IPS-NIHi7 (cell line): Measurements from ENCODE around the gene HS3ST4.
"Not testable (repeated sequence)": the region's sequence is repeated elsewhere in the genome, so short reads cannot be mapped to it uniquely, and the experiment has no call there.

ENCODE experiments used
- DNase-seq: peaks from one replicate; pipeline ENCODE4 v3.0.0; 2012; ENCODE audit warnings: mixed read lengths; ENCODE audit errors: extremely low spot score

The HS3ST4 gene

DNA sequence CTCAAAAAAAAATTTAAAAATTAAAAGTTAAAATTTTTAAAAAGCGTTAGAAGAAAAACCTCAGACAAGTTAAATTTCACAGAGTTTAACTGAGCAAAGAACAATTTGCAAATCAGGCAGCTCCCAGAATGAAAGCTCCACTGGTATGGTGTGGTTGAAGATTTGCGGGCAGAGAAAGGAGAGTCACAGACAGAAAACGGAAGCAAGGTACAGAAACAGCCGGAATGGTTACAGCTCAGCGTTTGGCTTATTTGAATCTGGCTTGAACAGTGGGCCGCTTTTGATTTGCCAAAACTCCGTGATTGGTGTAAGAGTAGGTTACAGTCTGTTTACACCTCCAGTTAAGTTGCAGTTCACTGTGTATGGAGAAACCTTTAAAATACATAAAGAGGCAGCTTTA lies 297.1 kb downstream of the HS3ST4 start:
- DNase-seq, result no peak

DNA sequence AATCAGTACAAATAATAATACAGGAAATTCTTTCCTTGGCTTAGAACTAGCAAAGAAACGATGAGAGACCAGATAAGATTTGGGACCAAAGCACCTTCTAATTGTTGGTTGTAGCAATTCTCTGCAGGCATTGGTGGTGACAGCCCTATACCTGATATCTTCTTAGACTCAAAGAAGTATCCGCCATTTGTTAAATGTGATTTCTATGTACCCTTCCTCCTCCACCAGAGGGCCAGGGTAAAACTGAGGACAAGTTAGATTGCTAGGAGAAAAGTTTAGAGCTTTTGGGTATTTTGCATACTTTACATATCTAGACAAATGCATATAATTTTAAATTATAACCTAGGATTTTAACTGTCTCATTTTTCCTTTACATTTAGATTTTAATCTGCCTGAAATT lies 304.3 kb downstream of the HS3ST4 start:
- DNase-seq, result no peak

DNA sequence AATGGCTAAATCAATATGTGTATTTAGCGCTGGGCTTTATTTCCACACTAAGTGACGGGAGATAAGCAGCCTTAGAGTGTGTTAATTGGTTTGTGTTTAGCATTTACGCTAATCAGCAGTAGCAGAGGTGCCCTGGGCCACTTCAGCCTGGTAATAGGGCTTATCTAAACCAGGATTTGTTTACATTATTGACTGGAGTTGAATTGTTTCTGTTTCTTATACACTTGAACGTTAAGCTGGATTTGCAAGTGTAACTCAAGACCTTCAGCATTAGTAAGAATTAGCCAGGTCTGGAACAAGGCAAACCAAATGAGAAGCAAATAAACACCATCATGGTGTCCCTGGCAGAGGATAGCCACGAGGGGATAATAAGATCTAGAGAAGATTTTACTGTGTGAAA lies 313.6 kb downstream of the HS3ST4 start:
- no peak for DNase-seq

DNA sequence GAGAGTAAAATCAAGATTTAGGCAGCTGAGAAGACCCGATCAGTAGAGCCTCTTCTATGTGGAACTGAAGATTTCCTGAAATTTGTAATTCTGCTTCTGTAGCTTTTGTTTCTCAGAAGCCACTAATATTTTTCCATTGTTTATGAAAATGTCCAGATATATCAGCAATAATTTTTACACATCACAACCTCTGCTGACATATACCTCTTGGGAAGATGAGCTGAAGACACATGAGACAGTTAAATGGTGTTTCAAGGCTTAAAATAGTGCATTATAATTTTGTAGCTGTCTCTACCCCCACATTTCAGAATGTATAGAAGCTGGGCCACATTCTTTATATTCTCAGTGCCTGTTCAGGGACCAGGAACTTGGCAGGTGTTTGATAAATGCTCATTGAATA lies 320.6 kb downstream of the HS3ST4 start:
- no peak for DNase-seq

DNA sequence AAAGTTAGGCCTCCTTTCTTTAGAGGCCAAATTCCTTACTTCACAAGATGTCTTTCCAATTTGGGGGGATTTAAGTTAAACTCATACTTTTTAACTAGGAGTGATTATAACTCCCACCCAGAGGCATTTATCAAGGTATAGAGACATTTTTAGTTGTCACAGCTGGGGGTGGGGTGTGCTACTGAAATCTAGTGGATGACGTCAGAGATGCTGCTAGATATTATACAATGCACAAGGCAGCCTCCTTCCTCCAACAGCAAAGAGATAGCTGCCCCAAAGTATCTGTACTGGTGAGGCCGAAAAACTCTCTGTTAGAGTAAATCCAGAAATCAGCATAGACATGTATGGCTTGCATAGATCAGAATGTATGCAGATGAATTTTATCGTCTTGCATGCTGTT lies 324.0 kb downstream of the HS3ST4 start:
- no peak for DNase-seq

DNA sequence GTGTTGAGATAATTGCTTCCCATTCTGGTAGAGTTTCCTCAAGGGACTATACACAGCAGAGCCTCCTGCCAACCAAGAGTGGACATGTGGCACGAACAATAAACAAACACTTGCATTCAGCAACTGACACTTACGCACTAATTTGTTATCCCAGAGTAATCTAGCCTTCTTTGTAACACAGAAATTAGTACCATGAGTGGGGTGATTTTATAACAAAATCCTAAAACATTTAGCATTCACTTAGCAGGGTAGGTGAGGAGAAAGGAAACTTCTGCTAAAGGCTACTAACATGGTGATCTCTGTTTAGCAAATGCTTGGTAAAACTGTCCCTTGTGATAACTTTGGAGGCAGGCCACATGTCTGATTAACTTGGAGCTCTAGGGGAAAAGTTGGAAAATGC lies 325.2 kb downstream of the HS3ST4 start:
- no peak for DNase-seq

DNA sequence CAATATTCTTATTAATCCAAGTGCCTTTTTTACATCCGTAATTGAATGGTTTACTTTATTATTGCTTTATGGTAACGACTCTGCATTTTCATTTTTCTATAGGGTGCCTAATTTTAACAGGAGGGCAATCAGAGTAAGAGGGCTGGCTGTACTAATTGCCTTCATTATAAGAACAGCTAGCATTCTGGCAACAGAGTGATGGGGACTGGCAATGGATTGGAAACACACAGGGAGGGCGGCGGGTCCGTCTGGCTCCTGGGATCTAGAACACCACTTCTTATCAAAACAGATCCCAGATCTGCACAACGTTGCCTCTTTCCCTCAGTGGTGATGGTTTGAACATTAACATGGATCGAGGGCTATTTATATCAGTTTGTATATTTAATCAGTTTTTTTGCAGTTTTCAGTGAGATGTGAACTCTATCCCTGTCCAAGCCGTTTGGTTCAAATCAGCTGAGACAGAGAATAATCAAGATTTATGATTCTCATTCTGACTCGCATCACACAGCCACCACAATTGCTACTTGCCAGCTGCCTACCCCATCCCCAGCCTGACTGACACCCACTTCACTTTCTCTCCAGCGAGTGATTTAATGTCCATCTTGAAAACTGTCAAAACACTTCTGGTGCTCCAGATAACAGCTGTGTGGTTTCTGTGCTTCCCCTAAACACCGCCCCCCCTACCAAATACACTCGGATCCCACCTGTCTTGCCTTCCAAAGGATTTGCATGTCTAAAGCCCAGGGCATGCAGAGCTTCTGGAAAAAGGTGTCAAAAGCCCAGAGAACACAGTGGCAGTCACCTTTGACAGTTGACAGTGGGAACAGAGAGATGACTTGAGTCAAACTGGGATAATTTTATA lies 327.9 kb downstream of the HS3ST4 start:
- DNase-seq, result no peak

DNA sequence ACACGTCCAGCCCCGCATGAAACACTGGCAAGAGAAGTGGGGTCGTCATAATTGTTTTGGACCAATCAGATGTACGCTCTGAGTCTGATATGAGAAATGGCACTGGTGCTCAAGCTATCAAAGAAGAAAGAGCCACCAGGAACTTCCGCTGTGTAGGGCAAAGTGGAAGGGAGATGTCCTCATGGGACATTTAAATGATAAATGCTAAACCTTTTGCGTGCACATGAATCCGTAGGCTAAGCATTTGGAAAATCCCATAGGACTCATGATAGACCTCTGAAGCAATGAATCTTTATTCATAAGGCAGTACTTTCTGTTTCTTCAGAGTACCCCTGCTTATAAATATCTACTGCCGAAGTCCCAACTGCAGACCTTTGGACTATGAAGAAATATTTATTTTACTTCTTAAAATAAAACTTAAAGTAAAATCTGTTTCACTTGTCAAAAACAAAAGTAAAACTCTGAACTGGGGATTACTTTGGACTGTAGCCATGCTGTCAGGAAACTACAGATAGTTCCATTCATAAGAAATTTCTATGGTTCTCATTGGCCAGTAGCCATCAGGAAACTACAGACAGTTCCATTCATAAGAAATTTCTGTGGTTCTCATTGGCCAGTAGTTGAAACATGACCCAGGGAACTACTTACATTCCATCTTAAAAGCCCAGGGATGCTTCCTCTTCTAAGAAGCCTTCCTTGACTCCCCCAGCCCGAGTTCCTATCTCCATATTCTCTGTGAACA lies 335.1 kb downstream of the HS3ST4 start:
- DNase-seq, result no peak

DNA sequence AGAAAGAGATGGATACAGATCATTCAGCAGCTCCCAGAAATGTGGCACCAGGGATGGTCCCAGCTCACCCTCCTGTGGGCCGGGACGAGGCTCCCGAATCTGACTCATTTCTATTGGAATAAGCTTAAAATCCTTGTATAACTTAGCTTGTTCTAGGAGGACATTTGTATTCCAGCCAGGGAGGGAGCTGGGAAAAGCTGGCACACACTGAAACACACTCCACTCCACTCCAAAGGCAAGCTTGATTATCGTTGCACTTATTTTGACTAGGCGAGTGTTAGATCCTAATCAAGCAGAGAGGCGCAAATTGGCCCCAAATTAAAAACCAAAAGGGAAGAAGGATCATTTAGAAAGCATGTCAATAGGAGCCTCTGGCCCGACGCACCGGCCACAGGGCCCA lies 339.5 kb downstream of the HS3ST4 start:
- DNase-seq, result no peak

DNA sequence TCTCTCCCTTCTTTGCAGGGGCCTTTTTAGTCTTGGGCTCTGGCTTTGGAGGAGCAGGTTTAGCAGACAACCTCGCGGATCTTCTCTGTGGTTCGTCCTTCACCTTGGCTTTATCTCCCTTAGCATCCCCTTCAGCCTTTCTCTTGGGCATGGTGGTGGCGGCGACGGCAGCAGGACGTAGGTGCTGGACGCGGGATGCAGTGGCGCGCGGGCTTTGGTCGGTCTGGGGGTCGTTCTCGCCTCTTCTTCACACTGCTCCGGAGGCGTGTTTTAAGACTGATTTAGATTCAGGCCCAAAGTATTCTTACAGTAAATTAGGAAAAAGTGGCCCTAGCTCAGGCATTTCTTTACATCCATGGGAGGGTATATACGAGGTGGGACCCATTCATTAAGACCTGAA lies 340.9 kb downstream of the HS3ST4 start:
- DNase-seq, result not testable (repeated sequence)

DNA sequence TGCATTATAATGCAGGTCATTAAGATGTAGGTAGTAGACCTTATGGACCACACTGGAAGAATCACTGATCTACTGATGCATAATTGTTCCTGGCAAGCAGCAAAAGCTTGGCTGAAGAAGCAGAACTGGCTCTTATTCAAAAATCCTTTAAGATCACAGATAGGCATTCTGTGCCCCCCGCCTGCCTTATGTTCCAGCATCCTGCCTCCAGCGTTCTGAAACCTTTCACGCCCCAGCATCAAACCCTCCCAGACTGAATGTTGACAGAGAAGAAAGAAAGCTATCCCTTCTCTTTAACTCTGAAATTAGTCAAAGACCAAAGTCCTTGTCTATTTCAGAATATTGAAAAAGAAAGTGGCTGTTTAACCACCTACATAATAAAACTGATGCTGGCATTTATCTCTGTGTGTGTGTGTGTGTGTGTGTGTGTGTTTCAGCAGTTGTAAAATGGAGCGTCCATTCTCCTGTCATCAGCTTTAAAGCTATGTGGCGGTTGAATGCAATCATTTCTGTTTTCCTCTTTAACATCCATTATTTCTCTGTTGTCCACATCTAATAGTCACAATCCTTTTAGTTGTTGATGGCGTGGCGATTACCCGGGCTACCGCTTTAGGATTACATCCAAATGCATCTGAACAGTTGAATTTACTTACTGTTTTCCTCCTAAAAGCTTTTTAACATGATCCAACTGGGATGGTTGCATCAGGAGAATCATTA lies 350.4 kb downstream of the HS3ST4 start:
- DNase-seq, result no peak

DNA sequence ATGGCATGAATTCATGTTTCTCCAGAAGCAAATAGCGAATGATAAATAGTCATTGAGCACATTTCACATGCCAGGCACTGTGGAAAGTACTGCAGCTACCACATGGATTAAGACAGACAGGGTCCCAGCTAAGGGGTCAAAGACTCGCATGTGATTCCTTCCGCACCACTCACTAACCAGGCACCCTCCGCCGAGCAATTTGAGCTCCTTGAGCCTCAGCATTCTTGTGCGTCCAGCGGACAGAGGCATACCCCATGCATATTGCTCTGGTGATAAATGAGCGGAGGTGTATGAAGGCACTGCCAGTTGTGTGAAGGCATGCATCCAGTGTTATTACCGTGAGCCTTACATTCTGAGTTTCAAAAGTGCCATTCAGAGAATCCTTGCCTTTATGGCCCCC lies 358.7 kb downstream of the HS3ST4 start:
- DNase-seq, result no peak

DNA sequence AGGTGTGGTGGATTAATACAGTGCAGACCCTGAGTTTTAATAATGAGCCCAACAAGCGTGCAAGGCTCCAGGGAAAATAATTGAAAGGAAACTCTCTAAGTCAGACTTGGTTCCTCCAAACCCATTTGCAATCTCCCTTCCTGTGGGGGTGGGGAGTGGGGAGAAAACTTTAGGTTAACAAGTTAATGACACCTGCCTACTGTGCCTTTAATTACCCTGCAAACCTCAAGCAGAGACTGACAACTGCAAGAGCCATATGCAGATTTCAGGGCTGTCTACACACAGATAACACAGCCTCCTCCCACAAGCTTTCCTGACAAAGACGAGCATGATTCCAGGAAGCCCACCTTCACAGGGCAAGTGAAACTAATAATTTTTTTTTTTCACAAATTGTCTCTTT lies 359.3 kb downstream of the HS3ST4 start:
- DNase-seq, result peak; percentile 39

DNA sequence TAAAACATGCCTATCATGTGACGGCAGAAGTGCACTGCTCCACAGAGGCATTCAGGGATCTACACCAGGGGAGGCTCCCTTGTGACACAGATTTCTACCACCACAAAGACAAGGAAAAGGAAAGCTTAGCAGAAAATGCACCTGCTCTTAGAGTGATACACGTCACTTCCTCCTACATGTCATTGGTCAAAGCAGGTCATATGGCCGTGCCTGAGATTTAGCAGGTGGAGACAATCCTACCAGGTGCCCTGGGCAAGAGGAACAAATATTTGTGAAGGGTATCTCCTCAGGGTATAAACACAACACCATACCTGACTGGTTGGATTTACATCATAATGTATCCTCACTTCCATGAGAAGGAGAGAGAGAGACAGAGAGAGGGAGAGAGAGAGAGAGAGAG lies 362.1 kb downstream of the HS3ST4 start:
- no peak for DNase-seq

DNA sequence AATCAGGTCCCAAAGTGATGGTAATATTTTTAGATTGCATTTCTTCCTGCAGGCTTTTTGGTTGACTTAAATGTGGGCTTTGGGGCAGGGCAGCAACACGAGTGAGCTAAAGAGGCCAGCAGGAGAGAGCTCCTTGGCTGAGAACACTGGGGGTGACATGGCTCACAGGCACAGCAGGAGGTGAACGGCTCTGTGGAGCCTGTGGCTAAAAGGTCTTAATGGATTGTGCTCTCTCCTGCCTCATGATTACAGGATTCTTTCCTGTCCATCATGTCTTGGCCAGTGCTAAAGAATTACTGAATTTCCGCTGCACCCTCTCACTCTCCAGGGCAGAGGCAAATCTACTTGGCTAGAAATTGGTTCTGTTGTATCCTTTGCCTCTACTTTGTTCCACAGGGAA lies 366.6 kb downstream of the HS3ST4 start:
- peak; percentile 20 for DNase-seq

DNA sequence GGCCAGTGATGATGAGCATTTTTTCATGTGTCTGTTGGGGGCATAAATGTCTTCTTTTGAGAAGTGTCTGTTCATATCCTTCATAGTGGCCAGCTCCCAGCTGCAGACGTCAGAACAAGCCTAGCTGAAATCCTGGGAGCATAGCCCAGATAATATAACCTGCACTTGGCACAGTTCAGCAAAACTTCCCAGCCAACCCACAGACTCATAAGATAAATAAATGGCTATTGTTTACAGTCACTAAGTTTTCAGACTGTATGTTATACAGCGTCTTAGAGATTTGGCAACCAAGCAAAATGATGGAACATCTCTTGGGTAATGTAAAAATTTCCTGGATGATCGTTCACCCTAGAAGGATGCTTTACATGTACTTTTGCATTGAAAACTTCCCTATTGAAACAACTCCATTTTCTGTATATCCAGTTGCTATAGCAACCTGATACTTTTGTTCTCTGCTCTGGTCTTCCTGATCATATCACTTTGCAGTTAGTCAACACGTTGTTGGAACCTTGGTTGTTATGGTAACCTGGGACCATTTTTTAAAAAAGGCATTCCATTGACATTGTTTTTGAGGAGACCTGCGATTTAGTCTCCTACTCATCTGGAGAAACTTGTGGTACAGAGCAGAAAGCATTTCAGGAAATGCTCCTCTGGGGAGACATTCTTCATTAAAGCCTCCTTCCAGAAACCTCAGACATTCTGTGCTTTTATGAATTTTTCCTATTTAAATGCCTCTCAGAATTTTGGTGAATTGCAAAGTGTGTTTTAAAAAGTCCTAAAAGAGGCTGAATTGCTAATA lies 378.7 kb downstream of the HS3ST4 start:
- no peak for DNase-seq

DNA sequence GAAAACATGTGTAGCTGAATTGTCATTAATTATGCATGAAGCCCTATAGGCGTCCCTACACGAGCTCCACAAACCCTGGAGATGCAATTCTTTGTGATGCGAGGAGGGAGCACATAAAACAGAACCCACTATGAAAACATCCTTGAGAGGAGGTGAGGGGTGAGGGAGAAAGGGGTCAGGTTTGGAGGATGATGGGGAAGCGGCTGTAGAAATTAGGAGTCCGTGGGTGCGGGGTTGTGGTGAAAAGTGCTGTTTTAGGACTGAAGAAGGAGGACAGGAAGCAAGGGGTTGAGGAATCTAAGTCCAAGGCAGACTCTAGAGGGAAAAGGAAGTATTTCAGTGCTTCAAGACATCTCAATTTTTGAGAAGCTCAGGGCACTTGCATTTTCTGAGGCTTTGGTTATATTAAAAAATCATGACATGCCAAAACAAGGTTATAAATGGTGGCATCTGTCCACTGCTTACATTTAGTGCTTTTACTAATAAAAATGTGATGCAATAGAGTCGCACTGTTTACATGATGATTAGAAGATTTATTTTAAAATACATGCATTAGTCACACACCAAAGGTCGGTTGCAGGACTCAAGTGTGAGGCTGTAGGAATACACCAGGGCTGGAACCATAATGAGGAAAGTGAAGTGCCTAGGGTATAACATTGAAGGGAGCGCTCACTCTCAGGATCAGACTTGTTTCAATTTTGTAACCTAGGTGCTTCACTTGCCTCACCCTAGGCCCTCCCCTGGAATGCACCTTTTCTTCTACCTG lies 379.5 kb downstream of the HS3ST4 start:
- no peak for DNase-seq

DNA sequence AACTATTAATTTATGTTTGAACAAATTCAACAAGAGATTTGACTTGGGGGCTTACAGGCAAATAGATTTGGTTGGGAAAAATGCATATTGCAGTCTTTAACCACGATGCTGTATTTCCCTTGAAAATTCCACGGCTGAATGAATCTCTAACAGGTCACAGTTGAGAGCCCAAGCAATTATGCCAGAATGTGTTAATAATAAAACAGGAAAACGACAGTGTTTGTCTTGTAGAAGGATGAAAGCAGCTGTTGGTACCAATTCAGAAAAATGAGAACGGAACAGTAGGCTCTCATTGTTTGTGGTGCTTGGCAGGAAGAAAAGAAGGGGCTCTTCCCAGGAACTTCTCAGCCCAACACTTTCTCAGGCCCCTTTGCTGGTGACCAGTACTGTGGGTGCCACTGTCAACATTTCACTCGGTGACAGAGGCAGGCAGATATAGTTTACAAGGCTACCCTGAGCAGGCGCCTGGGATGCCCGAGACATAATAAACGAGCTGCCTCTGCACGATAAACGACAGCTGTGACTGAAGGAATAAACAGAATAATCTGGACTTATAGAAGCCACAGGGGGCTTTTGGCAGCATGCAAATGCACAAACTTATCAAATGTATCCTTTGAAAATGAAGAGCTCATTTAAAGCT lies 387.1 kb downstream of the HS3ST4 start:
- no peak for DNase-seq

DNA sequence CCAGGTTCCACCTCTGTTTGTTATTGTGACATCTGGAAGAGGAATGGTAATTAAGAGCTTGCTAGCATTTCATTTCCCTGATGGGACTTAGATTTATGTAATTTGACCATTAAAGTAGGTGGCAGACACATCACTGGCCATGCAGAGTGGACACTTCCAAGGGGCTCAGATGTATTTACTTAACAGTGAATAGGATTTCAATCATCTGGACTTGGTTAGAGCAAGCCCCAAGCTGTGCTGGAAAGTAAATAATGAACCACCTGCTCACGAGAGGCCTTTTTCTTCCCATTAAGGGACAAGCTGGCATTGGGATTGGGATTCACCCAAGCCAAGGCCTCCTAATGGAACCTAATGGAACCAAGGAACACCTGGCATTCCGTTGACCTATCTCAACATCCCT lies 395.3 kb downstream of the HS3ST4 start:
- no peak for DNase-seq

DNA sequence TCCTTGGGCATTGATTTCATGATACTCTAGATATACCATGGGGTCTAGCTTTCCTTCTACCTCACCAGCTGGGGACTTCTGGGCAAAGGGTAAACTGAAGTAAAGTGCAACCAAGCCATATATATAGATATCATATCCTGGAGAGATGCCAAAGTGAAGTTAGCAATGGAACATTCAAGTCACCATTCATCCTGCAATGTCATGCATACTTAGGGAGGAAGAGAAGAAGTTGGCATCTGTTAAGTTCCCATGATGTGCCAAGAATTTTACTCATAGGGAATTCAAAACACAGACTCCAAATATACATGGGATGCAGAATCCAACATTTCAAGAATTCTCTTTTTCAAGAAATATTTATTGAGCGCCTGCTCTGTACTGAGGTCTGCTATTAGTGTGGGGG lies 399.8 kb downstream of the HS3ST4 start:
- no peak for DNase-seq

DNA sequence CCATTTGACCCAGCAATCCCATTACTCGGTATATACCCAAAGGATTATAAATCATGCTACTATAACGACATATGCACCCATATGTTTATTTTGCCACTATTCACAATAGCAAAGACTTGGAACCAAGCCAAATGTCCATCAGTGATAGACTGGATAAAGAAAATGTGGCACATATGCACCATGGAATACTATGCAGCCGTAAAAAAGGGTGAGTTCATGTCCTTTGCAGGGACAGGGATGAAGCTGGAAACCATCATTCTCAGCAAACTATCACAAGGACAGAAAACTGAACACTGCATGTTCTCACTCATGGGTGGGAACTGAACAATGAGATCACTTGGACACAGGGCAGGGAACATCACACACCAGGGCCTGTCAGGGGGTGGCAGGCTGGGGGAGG lies 406.4 kb downstream of the HS3ST4 start:
- not testable (repeated sequence) for DNase-seq
